Measurements from ENCODE around the gene PSIP1.

GRCh38 chr9:15484802-15485201 lies 26.0 kb downstream of the PSIP1 start:
- TF ChIP-seq, protein P1, sequence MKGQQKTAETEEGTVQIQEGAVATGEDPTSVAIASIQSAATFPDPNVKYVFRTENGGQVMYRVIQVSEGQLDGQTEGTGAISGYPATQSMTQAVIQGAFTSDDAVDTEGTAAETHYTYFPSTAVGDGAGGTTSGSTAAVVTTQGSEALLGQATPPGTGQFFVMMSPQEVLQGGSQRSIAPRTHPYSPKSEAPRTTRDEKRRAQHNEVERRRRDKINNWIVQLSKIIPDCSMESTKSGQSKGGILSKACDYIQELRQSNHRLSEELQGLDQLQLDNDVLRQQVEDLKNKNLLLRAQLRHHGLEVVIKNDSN (IDR thresholded peaks at IDR 0.05): no peak
- TF ChIP-seq EP300 (IDR thresholded peaks at IDR 0.05; ENCODE audit: borderline replicate concordance): no peak
- TF ChIP-seq CREB1 (IDR thresholded peaks at IDR 0.05; ENCODE audit: low read depth): no peak
- TF ChIP-seq REST (IDR thresholded peaks at IDR 0.05; ENCODE audit: low read depth): no peak
- TF ChIP-seq FOXM1 (IDR thresholded peaks at IDR 0.05; ENCODE audit: borderline replicate concordance, low read depth): no peak
- TF ChIP-seq YY1 (IDR thresholded peaks at IDR 0.05; ENCODE audit: low read depth): no peak
- no peak for TF ChIP-seq CEBPB (IDR thresholded peaks at IDR 0.05)
- TF ChIP-seq TCF12 (IDR thresholded peaks at IDR 0.05; ENCODE audit: low read depth): no peak
- no peak for TF ChIP-seq TAF1 (IDR thresholded peaks at IDR 0.05; ENCODE audit: low read depth)
- TF ChIP-seq TEAD4 (IDR thresholded peaks at IDR 0.05): no peak
- no peak for TF ChIP-seq MAX (IDR thresholded peaks at IDR 0.05)
